Measurements from ENCODE around the gene DNER. TPM values are rescaled to one million over a fixed set of nuclear protein-coding genes. Genes with fewer than 3 reads are reported as not detected.

DNER gene
- total and polyA plus RNA-seq, 12 donors: 49.2 to 309 (median 155) TPM

GRCh38 chr2:229636571-229636970, 77.8 kb downstream of the DNER start:
- no peak overlapping the region for H3K4me3 ChIP-seq
- intact Hi-C loops (cut with DNase I): no loop called here
- H3K4me1 ChIP-seq (replicated peaks in 1 of 2): no peaks in the 10 kb centered on the region
- H3K27me3 ChIP-seq: no peaks in the 10 kb centered on the region
- H3K36me3 ChIP-seq (replicated peaks in 1 of 2): no peaks in the 10 kb centered on the region
- TF ChIP-seq CTCF (IDR thresholded peaks at IDR 0.05) (no peak), POLR2A (IDR thresholded peaks at IDR 0.05) (no peak)
- no peak overlapping the region for H3K27ac ChIP-seq
- H3K9me3 ChIP-seq (replicated peaks in 1 of 3): no peaks in the 10 kb centered on the region
- DNase-seq: no peak

- no peaks in the 10 kb centered on the region for H3K9me3 ChIP-seq (replicated peaks in 1 of 3)
- no peak overlapping the region for H3K27ac ChIP-seq
- no peaks in the 10 kb centered on the region for H3K27me3 ChIP-seq
- intact Hi-C loops (cut with DNase I): no loop called here
- H3K4me3 ChIP-seq: no peak overlapping the region
- H3K4me1 ChIP-seq (replicated peaks in 1 of 2): no peaks in the 10 kb centered on the region
- no peak for DNase-seq
- no peaks in the 10 kb centered on the region for H3K36me3 ChIP-seq (replicated peaks in 1 of 2)
- 79 to 96% (median 82%) methylated on average over 1 of the region's 1 CpG for WGBS, 4 donors
- TF ChIP-seq POLR2A (IDR thresholded peaks at IDR 0.05): no peak
- no peak for TF ChIP-seq CTCF (IDR thresholded peaks at IDR 0.05)
Observed at GRCh38 chr2:229635371-229635680, 79.0 kb downstream of the DNER start.

- Histone ChIP-seq H3K27ac (no peak overlapping the region), H3K27me3 (no peaks in the 10 kb centered on the region), H3K4me1 (replicated peaks in 1 of 2) (no peaks in the 10 kb centered on the region), H3K36me3 (replicated peaks in 1 of 2) (no peaks in the 10 kb centered on the region), H3K9me3 (replicated peaks in 1 of 3) (no peaks in the 10 kb centered on the region), H3K4me3 (no peak overlapping the region)
- intact Hi-C loops (cut with DNase I): no loop called here
- TF ChIP-seq POLR2A (IDR thresholded peaks at IDR 0.05) (no peak), CTCF (IDR thresholded peaks at IDR 0.05) (no peak)
- 63 to 66% (median 65%) methylated on average over 9 of the region's 9 CpGs for WGBS, 4 donors
- DNase-seq: no peak
Observed at GRCh38 chr2:229634601-229635370, 79.6 kb downstream of the DNER start.

GRCh38 chr2:229633556-229633955, 80.8 kb downstream of the DNER start:
- intact Hi-C loops (cut with DNase I): no loop called here
- TF ChIP-seq POLR2A (IDR thresholded peaks at IDR 0.05): no peak
- TF ChIP-seq CTCF (IDR thresholded peaks at IDR 0.05): no peak
- no peaks in the 10 kb centered on the region for H3K27me3 ChIP-seq
- WGBS, 4 donors: 63 to 83% (median 81%) methylated on average over 3 to 7 of the region's 7 CpGs
- no peaks in the 10 kb centered on the region for H3K9me3 ChIP-seq (replicated peaks in 1 of 3)
- no peak overlapping the region for H3K4me3 ChIP-seq
- DNase-seq: no peak
- H3K36me3 ChIP-seq (replicated peaks in 1 of 2): no peaks in the 10 kb centered on the region
- H3K27ac ChIP-seq: no peak overlapping the region
- no peaks in the 10 kb centered on the region for H3K4me1 ChIP-seq (replicated peaks in 1 of 2)
